HepG2 (cell line): ENCODE results near the gene OGFOD3. TPM values are rescaled to one million over a fixed set of nuclear protein-coding genes. Genes with fewer than 3 reads are reported as not detected.

Experiments
- ATAC-seq: fragments of 200-7000 bp; cut with Tn5 transposase; 3 replicates; pipeline ENCODE4 v1.9.1; 2020; ENCODE audit warnings: mild to moderate bottlenecking, moderate library complexity
- BruUV-seq: library from RNA; stranded (reverse); fragments of 400-500 nt; replicated peaks from 2 replicates; lab custom pipeline; 2021; lab: Mats Ljungman, UMichigan
- CTCF ChIA-PET: fragments of 300-600 bp; formaldehyde crosslinking; extraction: SDS; loops from one replicate; lab custom pipeline; 2021; ENCODE audit warnings: low total read pairs, inconsistent platforms, low intra/inter-chr PET ratio; lab: Yijun Ruan, JAX
- POLR2A ChIA-PET: fragments of 350-600 bp; sonication (Branson Sonifier 250); formaldehyde crosslinking; loops from one replicate; lab custom pipeline; 2020; ENCODE audit warnings: antibody characterized with exemption, inconsistent platforms; lab: Yijun Ruan, JAX
- DNase-seq: peaks from one replicate; pipeline ENCODE4 v3.0.0-alpha.2; 2015; ENCODE audit warnings: low spot score
- FAIRE-seq: peaks from 3 replicates; lab custom pipeline; 2011; peaks lifted over from hg19 to GRCh38; lab: Jason Lieb, UNC
- H2AFZ ChIP-seq: one replicate; pipeline ENCODE4 v1.6.1; 2011; ENCODE audit warnings: low read length, inconsistent platforms
- H3K27ac ChIP-seq: fragments of 300-600 bp; 3 replicates; pipeline ENCODE4 v1.8.0; 2011; ENCODE audit warnings: mixed run types, mild to moderate bottlenecking, mixed read lengths, low read length, inconsistent platforms; ENCODE audit not compliant: insufficient read depth; ENCODE audit errors: extremely low read length
- H3K27me3 ChIP-seq, 2 experiments: fragments of 200-600 bp in 1 of 2; 2 replicates in 1 of 2; 3 replicates in 1 of 2; pipeline versions ENCODE4 v1.6.0 to v1.8.0; 2011; ENCODE audit warnings: low read length in 2 of 2, mild to moderate bottlenecking in 2 of 2, moderate library complexity in 2 of 2, inconsistent platforms in 1 of 2; ENCODE audit not compliant: insufficient read depth in 2 of 2, control insufficient read depth in 1 of 2
- H3K36me3 ChIP-seq, 2 experiments: fragments of 200-600 bp in 1 of 2; replicated peaks in 1 of 2; 2 replicates in 1 of 2; 3 replicates in 1 of 2; pipeline versions ENCODE4 v1.5.1 to v1.8.0; 2011; ENCODE audit warnings: low read length in 2 of 2, inconsistent platforms in 1 of 2; ENCODE audit not compliant: insufficient read depth in 2 of 2, control insufficient read depth in 1 of 2
- H3K4me1 ChIP-seq: 2 replicates; pipeline ENCODE4 v1.5.1; 2012; ENCODE audit warnings: low read length, inconsistent platforms; ENCODE audit not compliant: insufficient read depth
- H3K4me2 ChIP-seq: 2 replicates; pipeline ENCODE4 v1.6.0; 2011; ENCODE audit warnings: low read depth, low read length, inconsistent platforms
- H3K4me3 ChIP-seq, 3 experiments: fragments of 200-600 bp in 1 of 3; sonication (generic), shearing (Covaris generic) in 1 of 3; replicated peaks in 1 of 3; 2 replicates each; pipeline ENCODE4 v1.5.1; 2011 to 2016; ENCODE audit warnings: low read length in 3 of 3, inconsistent platforms in 2 of 3, low read depth in 2 of 3, mild to moderate bottlenecking in 2 of 3, control low read depth in 1 of 3, mixed read lengths in 1 of 3; ENCODE audit not compliant: insufficient read depth in 1 of 3
- H3K79me2 ChIP-seq: one replicate; pipeline ENCODE4 v1.6.1; 2011; ENCODE audit warnings: low read length, inconsistent platforms; ENCODE audit not compliant: insufficient read depth
- H3K9ac ChIP-seq: 2 replicates; pipeline ENCODE4 v1.6.0; 2011; ENCODE audit warnings: mild to moderate bottlenecking, low read depth, low read length, inconsistent platforms; ENCODE audit not compliant: insufficient read depth
- H3K9me3 ChIP-seq: 2 replicates; pipeline ENCODE4 v1.5.1; 2012; ENCODE audit warnings: mild to moderate bottlenecking, low read length
- H4K20me1 ChIP-seq: 2 replicates; pipeline ENCODE4 v1.6.0; 2011; ENCODE audit warnings: inconsistent platforms, mild to moderate bottlenecking, low read length, moderate library complexity; ENCODE audit not compliant: insufficient read depth
- AHR ChIP-seq: IDR thresholded peaks from 2 replicates; pipeline ENCODE4 v1.6.1; 2018; ENCODE audit warnings: missing genetic modification reagents, missing compliant biosample characterization
- CAMTA2 ChIP-seq: sonication (generic); formaldehyde crosslinking; IDR thresholded peaks from 2 replicates; pipeline ENCODE4 v1.4.0; 2020; ENCODE audit warnings: mild to moderate bottlenecking, missing genetic modification reagents, borderline replicate concordance
- HNF1A ChIP-seq, 2 experiments: sonication (generic) in 1 of 2; formaldehyde crosslinking in 1 of 2; IDR thresholded peaks; 2 replicates each; pipeline versions ENCODE4 v1.4.0 to v1.6.1; 2016 to 2020; ENCODE audit warnings: borderline replicate concordance in 1 of 2, low read depth in 1 of 2, mild to moderate bottlenecking in 1 of 2, missing genetic modification reagents in 1 of 2
- KLF15 ChIP-seq: sonication (generic); formaldehyde crosslinking; IDR thresholded peaks from 2 replicates; pipeline ENCODE4 v1.8.1; 2023; ENCODE audit warnings: borderline replicate concordance, mild to moderate bottlenecking, inconsistent platforms, missing genetic modification reagents, mixed read lengths
- ZBTB26 ChIP-seq: IDR thresholded peaks from 2 replicates; pipeline ENCODE4 v1.6.1; 2016; ENCODE audit warnings: missing compliant biosample characterization, missing genetic modification reagents, borderline replicate concordance
- ZNF383 ChIP-seq: sonication (generic); formaldehyde crosslinking; IDR thresholded peaks from 2 replicates; pipeline ENCODE4 v1.4.0; 2020; ENCODE audit warnings: missing genetic modification reagents, mild to moderate bottlenecking, borderline replicate concordance
- WGBS: methylation state at CpG from one replicate; pipeline ENCODE4 v1.1.6; 2017; ENCODE audit warnings: low lambda C conversion rate; 5-methylcytosine and 5-hydroxymethylcytosine counted together
- in situ Hi-C: cut with HindIII; loops from 2 replicates; pipeline ENCODE4 v1.10.0; 2017; ENCODE audit warnings: low pct_unique_long_range_greater_than_20kb; ENCODE audit not compliant: extremely low pct_ligation_motif_present
- intact Hi-C: fragments of 100-400 bp; cut with micrococcal nuclease; formaldehyde crosslinking; loops from one replicate; pipeline ENCODE4 v1.10.0; 2022; ENCODE audit not compliant: unreplicated experiment
- polyA plus RNA-seq, 8 experiments: library from polyadenylated mRNA; depleted of rRNA in 3 of 8; stranded (reverse) in 7 of 8; unstranded in 1 of 8; fragments of >200 nt; fragmentation: Illumina TruSeq in 4 of 8; extraction: Trizol in 4 of 8; gene quantifications; 2 replicates each; pipeline versions ENCODE4 v1.2.1 to v1.2.3, GENCODE V29; 2011 to 2016; ENCODE audit warnings: low read depth in 4 of 8, missing spikeins in 1 of 8, mixed read lengths in 1 of 8; ENCODE audit not compliant: insufficient read depth in 1 of 8
- total RNA-seq, 5 experiments: library from RNA; depleted of rRNA; stranded (reverse); fragments of >200 nt; fragmentation: Illumina TruSeq; extraction: Trizol; gene quantifications; 2 replicates each; pipeline ENCODE4 v1.2.3, GENCODE V29; 2016; ENCODE audit warnings: low read depth in 1 of 5
- TF ChIP-seq, protein P1 (sequence below): fragments of 450-650 bp; IDR thresholded peaks from 2 replicates; pipeline ENCODE4 v1.6.1; 2016

Gene OGFOD3
- total and polyA plus RNA-seq, 2 of the 13 experiments (the other 11 are each of a cell fraction or from before 2014, with no cell fraction given): 40.0 to 42.1 TPM

DNA sequence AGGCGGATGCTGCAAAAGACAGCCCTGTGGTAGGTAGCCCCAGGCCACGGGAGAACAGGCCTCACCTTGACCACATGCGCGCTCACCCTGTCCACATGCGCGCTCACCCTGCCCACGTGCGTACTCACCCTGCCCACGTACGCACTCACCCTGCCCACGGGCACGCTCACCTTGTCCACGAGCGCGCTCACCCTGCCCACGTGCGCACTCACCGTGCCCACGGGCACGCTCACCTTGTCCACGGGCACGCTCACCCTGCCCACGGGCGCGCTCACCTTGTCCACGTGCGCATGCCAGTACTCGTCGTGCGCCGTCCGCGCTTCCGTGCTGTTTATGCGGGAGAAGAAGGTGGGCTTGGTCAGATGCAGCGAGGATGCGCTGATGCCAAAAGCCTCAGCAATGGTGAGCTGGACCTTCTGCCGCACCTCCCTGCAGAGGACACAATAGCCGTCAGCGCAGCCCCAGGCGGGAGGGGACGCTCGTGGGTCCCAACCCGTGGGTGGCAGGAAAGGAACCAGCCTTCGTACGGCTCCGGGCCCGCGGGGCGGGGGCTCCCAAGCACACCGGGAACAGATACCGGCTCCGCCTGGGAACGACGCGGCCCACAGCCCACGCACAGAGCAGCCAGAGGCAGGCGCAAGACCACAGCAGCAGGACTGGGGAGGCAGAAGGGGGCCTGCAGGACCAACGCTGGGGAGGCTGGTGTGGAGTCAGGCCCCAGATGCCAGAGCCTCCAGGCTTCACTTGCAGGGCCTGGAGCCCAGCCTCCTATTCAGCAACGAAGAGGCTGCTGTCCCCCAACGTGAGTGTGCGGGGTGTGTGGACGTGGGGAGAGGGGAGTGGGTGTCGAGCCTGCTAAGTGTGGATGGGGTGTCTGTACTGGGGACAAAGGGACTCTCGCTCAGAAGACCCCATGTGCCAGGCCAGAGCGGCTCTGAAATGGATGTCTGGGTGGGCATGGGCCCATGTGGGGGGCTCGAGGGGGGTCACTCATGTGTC lies 14.4 kb downstream of the OGFOD3 start (continued):
- no peak for TF ChIP-seq KLF15
- TF ChIP-seq, protein P1, sequence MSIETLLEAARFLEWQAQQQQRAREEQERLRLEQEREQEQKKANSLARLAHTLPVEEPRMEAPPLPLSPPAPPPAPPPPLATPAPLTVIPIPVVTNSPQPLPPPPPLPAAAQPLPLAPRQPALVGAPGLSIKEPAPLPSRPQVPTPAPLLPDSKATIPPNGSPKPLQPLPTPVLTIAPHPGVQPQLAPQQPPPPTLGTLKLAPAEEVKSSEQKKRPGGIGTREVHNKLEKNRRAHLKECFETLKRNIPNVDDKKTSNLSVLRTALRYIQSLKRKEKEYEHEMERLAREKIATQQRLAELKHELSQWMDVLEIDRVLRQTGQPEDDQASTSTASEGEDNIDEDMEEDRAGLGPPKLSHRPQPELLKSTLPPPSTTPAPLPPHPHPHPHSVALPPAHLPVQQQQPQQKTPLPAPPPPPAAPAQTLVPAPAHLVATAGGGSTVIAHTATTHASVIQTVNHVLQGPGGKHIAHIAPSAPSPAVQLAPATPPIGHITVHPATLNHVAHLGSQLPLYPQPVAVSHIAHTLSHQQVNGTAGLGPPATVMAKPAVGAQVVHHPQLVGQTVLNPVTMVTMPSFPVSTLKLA: peak; percentile 95
- no peak for TF ChIP-seq ZNF383

- no peak overlapping the region for H3K4me2 ChIP-seq
- H2AFZ ChIP-seq: no peak overlapping the region
- in situ Hi-C loops (no loop called here), intact Hi-C loops (no loop called here)
- no peak overlapping the region for H3K4me3 ChIP-seq
- POLR2A ChIA-PET: no interaction called here
- peaks cover 19 to 21% of the 10 kb centered on the region in 2 experiments; a peak in 4 of 5 replicates for H3K36me3 ChIP-seq
- H3K27ac ChIP-seq: no peak overlapping the region
- no peaks in the 10 kb centered on the region for H3K9me3 ChIP-seq
- no peaks in the 10 kb centered on the region for H3K79me2 ChIP-seq
- TF ChIP-seq HNF1A (IDR thresholded peaks at IDR 0.05; ENCODE audit: low read depth) (peak; percentile 64; the same call in 1 of the 2 replicates), HNF1A (CRISPR knock-in tag; IDR thresholded peaks at IDR 0.05; ENCODE audit: borderline replicate concordance) (no peak), ZBTB26 (CRISPR knock-in tag) (no peak), CAMTA2 (no peak), AHR (CRISPR knock-in tag) (no peak)
- no TSS peak for BruUV-seq
- peaks cover 13% of the 10 kb centered on the region for H3K4me1 ChIP-seq
- ATAC-seq (peak; percentile 81), FAIRE-seq (peak; percentile 69), DNase-seq (no peak)
- no peaks in the 10 kb centered on the region for H4K20me1 ChIP-seq
- no peaks in the 10 kb centered on the region for H3K27me3 ChIP-seq
- WGBS: 53% methylated on average over 7 of the region's 7 CpGs
- H3K9ac ChIP-seq: no peak overlapping the region
- CTCF ChIA-PET: no interaction called here
Observed at GRCh38 chr17:82402865-82403264, 15.5 kb downstream of the OGFOD3 start.
